Ovary (tissue), 9 donors: ENCODE results near the gene CTH. TPM values are rescaled to one million over a fixed set of nuclear protein-coding genes. Genes with fewer than 3 reads are reported as not detected.

Experiments
- DNase-seq, 5 donors: peaks; one replicate each; pipeline ENCODE4 v3.0.0-alpha.2; 2019 to 2020
- H3K27ac ChIP-seq, 2 donors: fragments of 200-600 bp; one replicate each; pipeline versions ENCODE4 v1.5.1 to v1.8.0; 2019 to 2022
- H3K27me3 ChIP-seq: fragments of 200-600 bp; one replicate; pipeline ENCODE4 v1.8.0; 2022
- H3K36me3 ChIP-seq: fragments of 200-600 bp; sonication (generic); one replicate; pipeline ENCODE4 v1.5.1; 2019
- H3K4me1 ChIP-seq: one replicate; pipeline ENCODE4 v1.8.1; 2013; ENCODE audit warnings: mild to moderate bottlenecking, moderate library complexity; ENCODE audit not compliant: insufficient read depth
- H3K4me3 ChIP-seq: fragments of 200-600 bp; sonication (generic); one replicate; pipeline ENCODE4 v1.5.1; 2017
- H3K9me3 ChIP-seq, 2 donors: fragments of 200-600 bp in 1 of 2; sonication (generic) in 1 of 2; one replicate each; pipeline versions ENCODE4 v1.5.1 to v1.8.1; 2013 to 2019; ENCODE audit warnings: mild to moderate bottlenecking in 1 of 2, moderate library complexity in 1 of 2
- CTCF ChIP-seq, 3 donors: fragments of 450-650 bp in 2 of 3; fragments of 200-600 bp in 1 of 3; IDR thresholded peaks; one replicate each; pipeline versions ENCODE4 v1.5.1 to v1.8.0; 2016 to 2022; ENCODE audit warnings: antibody characterized with exemption in 3 of 3, mild to moderate bottlenecking in 1 of 3
- EP300 ChIP-seq: sonication (generic); formaldehyde crosslinking; IDR thresholded peaks from one replicate; pipeline ENCODE4 v1.6.1; 2017; ENCODE audit warnings: antibody characterized with exemption
- POLR2A ChIP-seq: fragments of 450-650 bp; IDR thresholded peaks from one replicate; pipeline ENCODE4 v1.6.1; 2017; ENCODE audit warnings: antibody characterized with exemption, mild to moderate bottlenecking, moderate library complexity
- WGBS, 3 donors: extraction: QIAGEN DNeasy Blood & Tissue Kit in 1 of 3; methylation state at CpG; one replicate each; pipeline versions ENCODE4 v1.1.5 to v1.1.7; 2013 to 2017; 5-methylcytosine and 5-hydroxymethylcytosine counted together
- intact Hi-C, 4 donors: fragments of 100-400 bp; cut with DNase I; formaldehyde crosslinking; loops; one replicate each; pipeline versions ENCODE4 v1.11.0 to v1.15.1; 2022 to 2023
- polyA plus RNA-seq, 2 donors: library from polyadenylated mRNA; stranded (reverse); fragments of 200-250 nt in 1 of 2; fragments of 350-450 nt in 1 of 2; fragmentation: Illumina TruSeq in 1 of 2; extraction: RNeasy Lipid Tissue Mini Kit (QIAGEN cat#74804) in 1 of 2; gene quantifications; one replicate each; pipeline ENCODE4 v1.2.3, GENCODE V29; 2013 to 2014
- total RNA-seq, 7 donors: library from RNA; depleted of rRNA in 2 of 7; stranded (reverse); fragments of >200 nt in 2 of 7; fragmentation: NEBNext Ultra II Directional in 3 of 7; extraction: Animal tissue kit (Norgen Biotek cat#: 25700) in 3 of 7; gene quantifications; one replicate each; pipeline versions ENCODE4 v1.1.0 to v1.2.4, GENCODE V29; 2016 to 2023
- donor health status: DM: no; HTN: no; CAD: no; lungs with moderate emphysema.
- donor health status: DM: no; HTN: no; CAD: no.
- donor health status: Bipolar disorder and iron deficiency.
- donor health status: DM: yes; HTN: yes; CAD: no.
- donor health status: DM: no; HTN: no; CAD: no.
- donor health status: DM: yes; HTN: yes; CAD: no.

CTH gene
- total and polyA plus RNA-seq, 9 donors, result 4.7 to 36.2 (median 15.8) TPM

GRCh38 chr1:70434253-70434859, 23.3 kb downstream of the CTH start:
- Histone ChIP-seq H3K4me3 (no peak overlapping the region), H3K4me1 (no peaks in the 10 kb centered on the region), H3K27ac (no peak overlapping the region), H3K36me3 (no peaks in the 10 kb centered on the region), H3K27me3 (no peaks in the 10 kb centered on the region), H3K9me3 (no peaks in the 10 kb centered on the region)
- no peak for TF ChIP-seq CTCF (IDR thresholded peaks at IDR 0.05)
- TF ChIP-seq POLR2A, result no peak
- TF ChIP-seq EP300, result no peak
- 100% methylated on average over 1 of the region's 1 CpG for WGBS, 3 donors
- no peak for DNase-seq
- intact Hi-C loops, result no loop called here

GRCh38 chr1:70436622-70437251, 25.7 kb downstream of the CTH start:
- no peak overlapping the region for H3K4me3 ChIP-seq
- no peaks in the 10 kb centered on the region for H3K27me3 ChIP-seq
- TF ChIP-seq CTCF (IDR thresholded peaks at IDR 0.05) (peak in 1 of 3 donors; percentile 27), POLR2A (no peak)
- 36 to 43% (median 41%) methylated on average over 6 of the region's 6 CpGs for WGBS, 3 donors
- intact Hi-C loops, result no loop called here
- H3K27ac ChIP-seq, result no peak overlapping the region
- no peaks in the 10 kb centered on the region for H3K9me3 ChIP-seq
- no peaks in the 10 kb centered on the region for H3K4me1 ChIP-seq
- H3K36me3 ChIP-seq, result no peaks in the 10 kb centered on the region
- no peak for DNase-seq

GRCh38 chr1:70438529-70438928, 27.5 kb downstream of the CTH start:
- Histone ChIP-seq H3K4me3 (no peak overlapping the region), H3K36me3 (no peaks in the 10 kb centered on the region), H3K9me3 (no peaks in the 10 kb centered on the region), H3K27me3 (no peaks in the 10 kb centered on the region), H3K4me1 (no peaks in the 10 kb centered on the region), H3K27ac (no peak overlapping the region)
- 78 to 90% (median 84%) methylated on average over 2 of the region's 2 CpGs for WGBS, 3 donors
- DNase-seq, result no peak
- TF ChIP-seq POLR2A (no peak), EP300 (no peak), CTCF (IDR thresholded peaks at IDR 0.05) (no peak)
- intact Hi-C loops, result no loop called here

- intact Hi-C loops, result no loop called here
- H3K36me3 ChIP-seq, result no peaks in the 10 kb centered on the region
- no peaks in the 10 kb centered on the region for H3K9me3 ChIP-seq
- no peak overlapping the region for H3K27ac ChIP-seq
- no peaks in the 10 kb centered on the region for H3K4me1 ChIP-seq
- no peaks in the 10 kb centered on the region for H3K27me3 ChIP-seq
- TF ChIP-seq EP300 (no peak), CTCF (IDR thresholded peaks at IDR 0.05) (no peak), POLR2A (no peak)
- DNase-seq, result no peak
- H3K4me3 ChIP-seq, result no peak overlapping the region
- 86 to 95% (median 92%) methylated on average over 2 of the region's 2 CpGs for WGBS, 3 donors
Observed at GRCh38 chr1:70440642-70441391, 29.7 kb downstream of the CTH start.
